ENCODE measurements around the gene KCTD14. TPM values are rescaled to one million over a fixed set of nuclear protein-coding genes. Genes with fewer than 3 reads are reported as not detected.
A peak's percentile ranks its signal among the peaks of the same experiment; 100 is the strongest.

Gene KCTD14
- total RNA-seq, 3 donors from 2014 or later (not counting 1 experiment from before 2014, with no cell fraction given), result 0.28 to 0.32 TPM; not detected in 1

- peak overlapping the region; percentile 22 for H3K27ac ChIP-seq (ENCODE audit: low read length)
- H3K27ac Mint-ChIP-seq, result peak overlapping the region; percentile 81
- H3K4me1 ChIP-seq (ENCODE audit: control insufficient read depth, insufficient read depth, low read length), result peaks cover 15% of the 10 kb centered on the region
- no peaks in the 10 kb centered on the region for H3K9me3 Mint-ChIP-seq
- H3K27me3 ChIP-seq (ENCODE audit: control insufficient read depth, insufficient read depth, low read length), result no peaks in the 10 kb centered on the region
- intact Hi-C loops (cut with micrococcal nuclease), result no loop called here
- H3K36me3 ChIP-seq (ENCODE audit: control insufficient read depth, insufficient read depth, low read length), result no peaks in the 10 kb centered on the region
- H3K9me3 ChIP-seq (ENCODE audit: control insufficient read depth, insufficient read depth, low read length), result no peaks in the 10 kb centered on the region
- no peak for TF ChIP-seq CTCF (IDR thresholded peaks at IDR 0.05)
- H3K27me3 Mint-ChIP-seq (ENCODE audit: low read depth in 2 of 2), result no peaks in the 10 kb centered on the region
- peaks cover 10 to 12% of the 10 kb centered on the region in 2 donors for H3K4me1 Mint-ChIP-seq
- 100% methylated on average over 1 of the region's 4 CpGs for WGBS (ENCODE audit: insufficient coverage)
- no peaks in the 10 kb centered on the region for H3K36me3 Mint-ChIP-seq
- ATAC-seq, result no peak
- H3K4me3 Mint-ChIP-seq, result peak overlapping the region; percentile 62
- no peak overlapping the region for H3K4me3 ChIP-seq (ENCODE audit: low read length)
- no peak for DNase-seq
Measured at GRCh38 chr11:78039391-78039918, 16.4 kb upstream of the KCTD14 start.

GRCh38 chr11:78038697-78039313 lies 15.7 kb upstream of the KCTD14 start:
- Histone ChIP-seq H3K4me3 (ENCODE audit: low read length) (no peak overlapping the region), H3K4me1 (ENCODE audit: control insufficient read depth, insufficient read depth, low read length) (peaks cover 15% of the 10 kb centered on the region), H3K9me3 (ENCODE audit: control insufficient read depth, insufficient read depth, low read length) (no peaks in the 10 kb centered on the region), H3K27me3 (ENCODE audit: control insufficient read depth, insufficient read depth, low read length) (no peaks in the 10 kb centered on the region), H3K36me3 (ENCODE audit: control insufficient read depth, insufficient read depth, low read length) (no peaks in the 10 kb centered on the region), H3K27ac (ENCODE audit: low read length) (no peak overlapping the region)
- ATAC-seq, result no peak
- H3K4me3 Mint-ChIP-seq, result no peak overlapping the region
- no peaks in the 10 kb centered on the region for H3K36me3 Mint-ChIP-seq
- no peak for DNase-seq
- no peaks in the 10 kb centered on the region for H3K9me3 Mint-ChIP-seq
- H3K27me3 Mint-ChIP-seq (ENCODE audit: low read depth in 2 of 2), result no peaks in the 10 kb centered on the region
- peaks cover 10 to 12% of the 10 kb centered on the region in 2 donors for H3K4me1 Mint-ChIP-seq
- TF ChIP-seq CTCF (IDR thresholded peaks at IDR 0.05), result no peak
- no peak overlapping the region for H3K27ac Mint-ChIP-seq
- intact Hi-C loops (cut with micrococcal nuclease), result no loop called here
- 94% methylated on average over 8 of the region's 8 CpGs for WGBS (ENCODE audit: insufficient coverage)

GRCh38 chr11:78037825-78038620 lies 14.9 kb upstream of the KCTD14 start:
- WGBS (ENCODE audit: insufficient coverage), result 91% methylated on average over 9 of the region's 9 CpGs
- H3K27me3 Mint-ChIP-seq (ENCODE audit: low read depth in 2 of 2), result no peaks in the 10 kb centered on the region
- no peaks in the 10 kb centered on the region for H3K36me3 Mint-ChIP-seq
- intact Hi-C loops (cut with micrococcal nuclease), result no loop called here
- no peak overlapping the region for H3K27ac Mint-ChIP-seq
- Histone ChIP-seq H3K9me3 (ENCODE audit: control insufficient read depth, insufficient read depth, low read length) (no peaks in the 10 kb centered on the region), H3K4me3 (ENCODE audit: low read length) (no peak overlapping the region), H3K27ac (ENCODE audit: low read length) (no peak overlapping the region), H3K4me1 (ENCODE audit: control insufficient read depth, insufficient read depth, low read length) (peaks cover 15% of the 10 kb centered on the region), H3K36me3 (ENCODE audit: control insufficient read depth, insufficient read depth, low read length) (no peaks in the 10 kb centered on the region), H3K27me3 (ENCODE audit: control insufficient read depth, insufficient read depth, low read length) (no peaks in the 10 kb centered on the region)
- ATAC-seq (no peak), DNase-seq (no peak)
- H3K9me3 Mint-ChIP-seq, result no peaks in the 10 kb centered on the region
- H3K4me3 Mint-ChIP-seq, result no peak overlapping the region
- H3K4me1 Mint-ChIP-seq, result peaks cover 10 to 12% of the 10 kb centered on the region in 2 donors
- no peak for TF ChIP-seq CTCF (IDR thresholded peaks at IDR 0.05)
